NCI-H82 treated with DMSO at 0.1 percent for 48 hours (cell line): ENCODE data around the gene RPS5.
"Not testable (repeated sequence)": the region's sequence is repeated elsewhere in the genome, so short reads cannot be mapped to it uniquely, and the experiment has no call there.

ENCODE experiments used
- DNase-seq: peaks from one replicate; lab custom pipeline; 2025; ENCODE audit not compliant: unreplicated experiment; lab: John Stamatoyannopoulos, UW

Gene RPS5

DNA sequence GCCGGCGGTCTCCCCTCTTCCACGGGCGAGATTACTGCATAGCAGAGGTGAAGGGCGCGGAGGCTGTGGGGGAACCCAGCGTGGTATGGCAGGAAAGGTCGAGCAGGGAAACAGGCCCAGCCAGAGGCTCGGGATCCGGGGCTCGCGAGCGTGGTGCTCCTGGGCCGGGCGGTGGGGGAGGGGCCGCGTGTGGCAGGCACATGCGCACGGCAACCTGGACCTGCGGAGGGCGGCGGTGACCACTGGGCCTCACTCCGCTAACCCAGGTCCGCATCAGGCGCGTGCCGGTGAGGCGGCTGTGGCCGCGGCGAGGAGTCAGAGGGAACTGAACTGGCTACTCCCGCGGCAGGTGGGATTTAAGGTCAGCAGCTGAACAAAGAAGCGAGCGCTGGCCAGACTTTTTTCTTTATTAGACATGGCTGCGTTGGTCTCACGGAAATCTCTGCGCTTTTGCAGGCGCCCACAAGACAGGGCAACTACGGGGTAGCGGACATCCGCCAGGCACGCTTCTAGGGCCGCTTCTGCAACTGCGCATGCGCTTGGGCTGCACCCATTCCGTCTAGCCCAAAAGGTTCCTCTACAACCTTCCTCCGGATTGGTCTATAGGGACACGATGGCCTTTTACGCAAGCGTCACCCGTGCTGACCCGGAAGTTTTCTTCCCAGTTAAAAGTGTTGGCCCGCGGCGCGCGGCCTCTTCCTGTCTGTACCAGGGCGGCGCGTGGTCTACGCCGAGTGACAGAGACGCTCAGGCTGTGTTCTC, at the start of gene RPS5:
Gene RPS5 (plus strand): TSS at position 694 of the 762 bp plus-strand sequence. CDS start 869 bp downstream, outside the sequence.
- peak; percentile 97 for DNase-seq

DNA sequence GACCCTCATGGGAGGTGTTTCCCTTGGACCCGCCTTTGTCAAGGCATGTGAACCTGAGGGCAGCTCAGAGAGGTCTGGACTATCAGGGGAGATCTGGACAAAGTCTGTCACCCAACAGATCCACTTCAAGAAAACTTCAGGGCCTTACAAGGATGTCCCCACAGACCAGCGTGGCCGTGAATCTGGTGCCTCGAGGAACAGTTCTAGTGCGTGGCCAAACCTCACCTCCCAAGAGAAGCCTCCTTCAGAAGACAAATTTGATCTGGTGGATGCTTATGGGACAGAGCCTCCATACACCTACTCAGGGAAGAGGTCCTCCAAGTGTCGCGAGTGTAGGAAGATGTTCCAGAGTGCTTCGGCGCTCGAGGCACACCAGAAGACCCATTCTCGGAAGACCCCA, 48.7 kb upstream of the RPS5 start:
- DNase-seq, result no peak

DNA sequence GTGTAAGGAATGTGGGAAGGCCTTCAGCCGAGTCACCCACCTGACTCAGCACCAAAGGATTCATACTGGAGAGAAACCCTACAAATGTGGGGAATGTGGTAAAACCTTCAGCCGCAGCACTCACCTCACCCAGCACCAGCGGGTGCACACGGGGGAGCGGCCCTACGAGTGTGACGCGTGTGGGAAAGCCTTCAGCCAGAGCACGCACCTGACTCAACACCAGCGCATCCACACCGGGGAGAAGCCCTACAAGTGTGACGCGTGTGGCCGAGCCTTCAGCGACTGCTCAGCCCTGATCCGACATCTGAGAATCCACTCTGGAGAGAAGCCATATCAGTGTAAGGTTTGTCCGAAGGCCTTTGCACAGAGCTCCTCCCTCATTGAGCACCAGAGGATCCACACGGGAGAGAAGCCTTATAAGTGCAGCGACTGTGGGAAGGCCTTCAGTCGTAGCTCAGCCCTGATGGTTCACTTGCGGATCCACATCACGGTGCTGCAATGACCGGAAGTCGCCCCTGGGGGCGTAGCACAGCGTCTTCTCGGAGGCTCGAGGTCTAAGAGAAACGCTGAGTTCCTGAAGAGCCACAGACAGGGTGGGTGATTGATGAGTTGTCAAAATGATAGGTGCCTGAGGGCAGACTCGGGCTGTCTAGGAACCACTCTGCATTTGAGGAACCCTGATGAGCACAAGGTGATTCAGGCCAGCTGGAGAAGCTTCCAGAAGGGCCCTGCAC, 48.1 kb upstream of the RPS5 start:
- no peak for DNase-seq

DNA sequence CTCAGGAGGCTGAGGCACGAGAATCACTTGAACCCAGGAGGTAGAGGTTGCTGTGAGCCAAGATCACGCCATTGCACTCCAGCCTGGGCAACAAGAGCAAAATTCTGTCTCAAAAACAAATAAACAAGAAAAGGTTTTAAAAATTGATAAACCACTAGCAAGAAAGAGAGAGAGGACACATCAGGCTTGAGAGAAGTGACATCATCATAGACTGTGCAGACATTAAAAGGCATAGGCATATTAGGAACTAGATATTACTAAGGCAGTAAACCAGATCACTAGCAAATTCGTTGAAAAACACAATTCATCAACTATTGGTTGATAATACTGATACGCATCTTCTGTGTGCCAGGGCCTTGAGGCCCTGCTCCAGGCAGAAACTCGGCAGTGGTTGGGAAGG, 41.5 kb upstream of the RPS5 start:
- DNase-seq, result no peak

DNA sequence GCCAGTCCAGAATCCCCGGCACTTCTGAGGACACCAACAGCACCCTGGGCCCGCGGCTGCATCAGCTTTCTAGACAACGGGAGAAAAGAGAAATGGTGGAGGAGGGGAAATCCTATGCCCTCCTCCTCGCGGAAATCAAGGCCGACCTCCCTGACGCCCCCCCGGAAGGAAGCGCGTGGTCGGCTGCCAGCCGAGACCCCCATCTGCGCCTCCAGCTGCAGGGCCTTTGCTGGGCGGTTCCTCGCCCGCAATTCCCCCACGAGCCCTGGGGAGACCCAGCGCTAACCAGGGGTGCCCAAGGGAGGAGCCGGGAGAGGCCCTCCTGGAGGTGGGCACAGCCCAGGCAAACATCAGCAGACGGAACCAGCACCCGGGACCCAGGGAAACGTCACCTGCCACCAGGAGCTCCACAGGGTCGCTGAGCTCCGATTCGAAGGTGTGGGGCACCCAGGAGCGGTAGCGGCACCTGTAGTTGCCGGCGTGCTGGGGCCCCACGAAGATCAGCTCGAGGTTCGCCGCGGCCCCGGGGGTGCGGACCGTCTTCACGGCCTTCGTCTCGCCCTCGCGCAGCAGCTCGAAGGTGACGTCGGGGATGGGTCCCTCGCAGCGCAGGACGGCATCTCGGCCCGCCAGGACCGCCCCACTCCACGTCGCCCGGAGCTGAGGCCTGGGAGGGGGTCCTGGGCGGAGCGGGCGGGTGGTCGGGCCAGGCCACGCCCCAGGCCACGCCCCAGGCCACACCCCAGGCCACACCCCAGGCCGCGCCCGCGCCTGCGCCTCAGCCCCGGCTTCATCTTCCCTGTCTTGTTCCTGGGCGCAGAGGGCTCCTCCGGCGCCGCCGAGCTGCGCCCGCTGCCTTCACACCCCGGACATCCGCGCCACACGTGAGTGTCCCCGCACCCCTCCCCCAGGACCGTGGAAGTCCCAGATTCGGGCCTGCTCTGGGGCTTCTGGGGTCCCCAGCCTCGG, 39.8 kb upstream of the RPS5 start:
- DNase-seq, result peak; percentile 51

DNA sequence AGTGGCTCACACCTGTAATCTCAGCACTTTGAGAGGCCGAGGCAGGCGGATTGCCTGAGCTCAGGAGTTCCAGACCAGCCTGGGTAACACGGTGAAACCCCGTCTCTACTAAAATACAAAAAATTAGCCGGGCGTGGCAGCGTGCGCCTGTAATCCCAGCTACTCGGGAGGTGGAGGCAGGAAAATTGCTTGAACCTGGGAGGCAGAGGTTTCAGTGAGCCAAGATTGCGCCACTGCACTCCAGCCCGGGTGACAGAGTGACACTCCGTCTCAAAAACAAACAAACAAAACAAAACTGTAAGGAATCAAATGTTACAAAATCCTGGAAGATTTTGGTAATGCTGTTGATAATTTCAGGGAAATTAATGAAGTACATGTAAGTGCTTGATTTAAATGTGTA, 39.0 kb upstream of the RPS5 start:
- DNase-seq, result not testable (repeated sequence)

DNA sequence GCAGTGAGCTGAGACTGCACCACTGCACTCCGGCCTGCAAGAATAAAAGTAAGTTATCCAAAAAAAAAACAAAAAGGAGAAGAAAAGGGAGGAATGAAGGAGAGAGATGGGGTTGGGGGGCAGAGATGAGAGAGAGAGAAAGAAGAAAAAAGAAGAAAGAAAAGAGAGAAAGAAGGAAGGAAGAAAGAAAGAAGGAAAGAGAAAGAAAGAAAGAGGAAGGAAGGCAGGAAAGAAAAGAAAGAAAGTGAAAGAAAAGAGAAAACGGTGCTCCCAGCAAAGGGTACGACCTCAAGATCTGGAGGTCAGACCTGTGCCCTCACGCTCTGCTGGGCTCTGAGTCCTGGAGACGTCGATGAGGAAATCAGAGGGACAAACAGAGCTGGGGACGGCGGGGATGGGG, 37.5 kb upstream of the RPS5 start:
- no peak for DNase-seq

DNA sequence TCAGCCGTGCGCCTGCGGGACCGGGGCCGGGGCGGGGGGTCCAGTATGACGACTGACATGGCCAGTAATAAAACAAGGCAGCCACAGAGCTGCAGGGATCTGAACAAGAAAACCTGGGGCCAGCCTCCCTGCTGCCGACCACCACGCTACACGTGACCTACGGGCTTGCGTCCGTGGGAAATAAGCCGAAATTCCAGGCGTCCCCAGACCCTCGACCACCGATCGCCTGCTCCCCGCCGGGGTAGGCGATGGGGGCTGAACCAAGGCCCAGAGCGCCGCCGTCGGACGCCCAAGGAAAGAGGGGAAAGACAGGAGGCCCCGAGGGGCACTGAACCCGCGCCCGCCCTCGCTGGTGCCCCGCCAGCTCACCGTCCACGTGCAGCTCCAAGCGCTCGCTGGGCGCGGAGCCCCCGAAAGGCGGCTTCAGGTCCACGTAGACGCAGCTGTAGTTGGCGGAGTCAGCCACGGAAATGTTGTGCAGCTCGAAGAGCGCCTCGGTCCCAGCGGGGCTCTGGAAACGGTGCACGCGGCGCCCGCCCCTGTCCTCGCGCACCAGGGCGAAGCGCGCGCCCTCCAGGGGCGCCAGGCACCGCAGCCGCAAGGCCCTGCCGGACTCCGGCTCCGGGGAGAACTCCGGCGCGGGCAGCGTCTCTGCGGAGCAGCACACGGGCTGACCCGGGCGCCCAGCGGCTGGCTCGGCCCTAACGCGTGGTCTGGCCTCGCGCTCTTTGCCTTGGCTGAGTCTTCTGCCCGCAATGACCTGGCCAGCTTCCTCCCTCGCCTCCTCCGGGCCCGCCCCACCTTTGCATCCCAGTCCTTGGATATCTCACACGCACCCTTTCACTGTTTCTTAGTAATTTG, 36.8 kb upstream of the RPS5 start:
- DNase-seq, result no peak

DNA sequence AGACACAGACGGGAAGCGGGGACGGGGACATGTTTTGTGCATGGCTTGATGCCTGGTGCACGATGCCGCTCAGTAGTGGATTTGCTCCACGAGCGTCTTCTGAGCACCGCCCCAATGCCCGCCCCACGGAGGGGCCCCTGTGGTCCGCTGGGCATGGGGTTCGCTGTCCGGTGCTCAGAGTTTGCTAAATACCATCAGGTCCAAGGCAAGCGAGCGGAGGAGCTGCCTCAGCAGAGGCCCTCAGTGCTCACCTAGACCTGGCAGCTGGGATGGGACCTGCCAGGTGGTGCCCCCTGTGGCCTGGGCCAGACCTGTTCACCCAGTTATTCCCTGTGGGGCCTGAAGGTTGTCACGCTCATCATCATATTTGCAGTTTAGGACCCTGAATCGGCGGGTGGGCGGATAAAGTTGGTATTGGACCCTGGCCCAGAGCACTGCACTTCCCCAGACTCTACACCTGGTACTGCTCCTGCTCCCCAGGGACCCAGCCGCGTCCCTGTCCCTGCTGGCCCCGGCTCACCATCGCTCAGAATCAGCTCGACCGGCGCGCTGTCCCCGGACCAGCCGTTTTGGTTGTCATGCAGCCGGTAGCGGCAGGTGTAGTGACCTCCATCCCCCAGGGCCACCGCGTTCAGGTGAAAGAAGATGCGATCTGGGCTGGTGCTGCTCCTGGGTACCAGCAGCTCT, 36.1 kb upstream of the RPS5 start:
- DNase-seq, result no peak

DNA sequence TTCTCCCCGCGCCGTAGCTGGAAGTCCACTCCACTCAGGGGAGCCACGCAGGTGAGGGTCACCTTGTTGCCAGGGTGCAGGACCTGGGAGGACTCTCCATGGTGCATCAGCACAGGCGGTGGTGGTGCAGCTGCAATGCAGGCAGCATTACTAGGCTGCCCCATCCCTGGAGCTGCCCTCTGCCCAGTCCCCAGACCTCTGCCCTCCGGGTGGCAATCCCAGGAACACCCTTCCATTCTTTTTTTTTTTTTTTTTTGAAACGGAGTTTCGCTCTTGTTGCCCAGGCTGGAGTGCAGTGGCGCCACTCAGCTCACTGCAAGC, 35.6 kb upstream of the RPS5 start:
- DNase-seq, result no peak

DNA sequence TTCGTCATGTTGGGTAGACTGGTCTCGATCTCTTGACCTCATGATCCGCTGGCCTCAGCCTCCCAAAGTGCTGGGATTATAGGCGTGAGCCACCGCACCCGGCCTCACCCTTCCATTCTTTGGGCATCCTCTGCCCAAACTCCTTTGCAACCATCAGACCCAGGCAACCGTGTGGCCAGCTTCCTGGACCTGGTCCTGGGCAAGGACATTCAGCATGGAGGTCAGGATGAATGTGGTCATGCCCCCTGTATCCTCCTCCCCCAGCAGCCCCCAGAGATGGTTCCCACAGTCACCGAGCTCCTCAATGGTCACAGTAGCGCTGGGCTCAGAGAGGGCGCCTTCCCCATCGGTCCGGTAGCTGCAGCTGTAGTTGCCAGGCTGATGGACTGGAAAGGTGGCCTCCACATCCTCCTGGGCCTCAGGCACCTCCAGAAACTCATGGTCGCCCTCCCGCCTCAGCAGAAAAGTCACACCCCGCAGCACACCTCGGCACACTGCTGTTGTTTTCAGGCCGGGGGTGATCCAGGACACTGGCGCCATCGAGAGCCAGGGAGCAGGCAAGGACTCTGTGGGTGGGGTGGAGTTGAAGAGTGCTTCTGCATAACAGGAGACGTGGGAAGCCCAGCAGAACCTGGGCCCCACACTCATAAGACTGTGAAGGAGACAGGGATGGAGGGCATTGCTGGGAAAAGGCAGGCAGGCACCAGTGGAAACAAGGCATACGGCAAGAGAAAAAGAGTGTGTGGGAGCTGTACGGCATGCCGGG, 34.9 kb upstream of the RPS5 start:
- DNase-seq, result no peak

DNA sequence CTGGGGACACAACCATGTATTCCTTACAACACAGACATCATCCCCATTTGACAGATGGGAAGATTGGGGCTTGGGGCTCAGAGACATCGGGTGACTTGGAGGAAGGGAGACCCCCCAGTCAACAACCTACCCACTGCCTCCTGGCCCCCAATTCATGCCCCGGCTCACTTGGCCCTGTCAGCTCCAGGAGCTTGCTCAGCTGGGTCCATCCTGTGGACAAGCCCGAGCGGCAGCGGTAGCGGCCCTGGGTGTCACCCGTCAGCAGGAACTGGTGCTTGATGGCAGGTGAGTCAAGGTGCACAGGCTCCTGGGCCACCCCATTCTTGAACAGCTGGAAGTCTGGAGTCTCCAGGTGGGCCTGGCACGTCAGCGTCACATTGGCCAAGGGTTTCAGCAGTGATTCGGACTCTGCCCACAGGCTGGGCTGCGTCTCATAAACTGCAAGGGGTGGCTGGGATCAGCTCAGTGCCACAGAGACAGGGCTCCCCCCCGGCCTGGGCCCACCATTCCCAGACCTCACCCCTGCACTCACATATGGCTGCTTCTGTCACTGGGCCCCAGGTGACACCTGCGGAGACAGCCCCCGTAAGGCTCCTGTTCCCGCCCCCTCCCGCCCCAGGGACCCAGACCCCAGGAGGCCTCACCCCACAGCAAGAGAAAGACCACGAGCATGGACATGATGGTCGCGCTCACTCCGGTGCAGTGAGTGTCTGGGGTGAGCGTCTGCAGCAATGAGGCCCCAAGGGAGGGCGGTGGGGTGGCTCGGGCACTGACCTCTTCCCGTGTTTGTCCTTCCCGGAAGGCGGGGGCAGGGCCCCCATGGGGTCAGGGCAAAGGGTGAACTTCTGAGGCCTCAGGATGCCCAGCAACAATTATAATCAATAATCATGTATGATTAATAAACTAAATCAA, 34.1 kb upstream of the RPS5 start, which contains the start of gene A1BG:
Gene A1BG (minus strand): TSS at position 733 of the 912 bp plus-strand sequence. CDS start 55 bp downstream, at position 678.
- DNase-seq, result no peak

DNA sequence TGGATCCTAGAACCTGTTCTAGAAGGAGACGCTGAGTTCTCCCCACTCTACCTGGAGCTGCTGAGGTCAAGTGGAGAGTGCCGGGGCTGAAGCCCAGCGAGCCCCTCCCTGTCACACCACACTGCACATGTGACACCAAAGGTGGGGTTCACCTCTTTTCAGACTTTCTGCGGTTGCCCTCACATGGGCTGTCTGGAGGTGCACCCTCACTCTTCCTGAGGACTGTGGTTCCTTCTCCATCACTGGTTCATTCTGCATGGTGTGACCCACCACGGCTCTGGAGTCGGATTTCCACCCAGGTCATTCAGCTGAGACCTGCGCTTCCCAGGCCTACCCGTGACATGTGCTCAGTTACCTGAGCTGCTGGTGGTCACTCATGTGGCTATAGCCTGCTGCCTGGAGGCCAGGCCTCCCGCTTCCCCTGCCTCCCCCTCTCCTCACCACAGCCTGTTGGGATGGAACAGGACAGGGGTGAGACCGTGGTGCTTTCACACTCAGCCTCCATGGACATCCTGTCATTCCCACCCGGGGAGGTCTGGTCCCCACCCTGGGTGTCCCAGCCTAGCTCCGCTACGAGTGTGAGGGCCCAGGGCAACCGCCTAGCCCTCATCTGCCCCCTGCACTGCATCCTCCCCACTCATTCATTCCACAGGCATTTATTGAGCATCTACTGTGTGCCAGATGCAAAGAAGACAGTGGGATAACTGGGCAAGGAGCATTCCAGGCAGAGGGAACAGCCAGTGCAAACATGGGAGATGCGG, 33.2 kb upstream of the RPS5 start:
- DNase-seq, result no peak

DNA sequence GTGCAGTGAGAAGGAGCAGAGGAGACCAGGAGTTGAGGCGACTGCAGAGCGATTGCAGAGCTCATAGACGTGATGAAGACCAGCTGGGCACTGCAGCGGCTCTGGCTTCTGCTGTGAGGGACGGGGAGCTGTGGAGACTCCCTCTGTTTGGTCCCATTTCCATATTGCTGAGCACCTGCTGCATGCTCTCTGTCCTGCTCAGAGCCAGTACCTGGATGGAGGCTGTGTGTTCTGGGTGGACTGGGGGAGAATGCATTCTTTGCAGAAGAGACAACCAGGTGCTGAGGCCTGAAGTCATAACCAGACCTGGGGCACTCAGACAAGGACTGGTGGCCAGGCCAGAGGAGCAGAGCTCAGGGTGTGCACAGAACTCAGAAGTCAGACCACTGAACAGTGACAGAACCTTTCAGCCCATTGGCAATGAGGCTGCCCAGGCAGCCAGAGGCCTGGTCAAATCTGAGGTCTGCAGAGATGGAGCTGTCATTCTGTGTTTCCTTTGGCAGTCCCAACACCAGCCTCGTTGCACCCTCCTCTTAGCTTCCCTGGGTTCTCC, 32.5 kb upstream of the RPS5 start:
- no peak for DNase-seq

DNA sequence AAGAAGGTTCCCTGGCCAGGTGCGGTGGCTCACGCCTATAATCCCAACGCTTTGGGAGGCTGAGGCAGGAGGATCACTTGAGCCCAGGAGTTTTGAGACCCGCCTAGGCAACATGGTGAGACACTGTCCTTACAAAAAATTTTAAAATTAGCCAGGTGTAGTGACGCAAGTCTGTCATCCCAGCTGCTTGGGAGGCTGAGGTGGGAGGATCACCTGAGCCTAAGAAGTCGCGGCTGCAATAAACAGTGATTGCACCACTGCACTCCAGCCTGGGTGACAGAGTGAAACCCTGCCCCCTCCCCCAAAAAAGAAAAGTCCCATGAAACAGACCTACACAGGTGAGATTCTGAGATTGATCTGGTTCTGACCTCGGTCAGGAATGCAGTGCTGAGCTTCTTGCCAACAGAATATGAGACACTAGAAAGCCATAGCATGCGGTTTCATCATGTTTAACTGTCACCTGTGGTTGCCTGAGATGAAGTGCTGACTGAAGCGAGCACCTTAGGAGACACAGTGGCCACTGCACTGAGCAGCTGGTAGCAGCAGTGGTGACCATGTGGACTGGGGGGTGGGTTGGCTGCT, 31.8 kb upstream of the RPS5 start:
- DNase-seq, result no peak

DNA sequence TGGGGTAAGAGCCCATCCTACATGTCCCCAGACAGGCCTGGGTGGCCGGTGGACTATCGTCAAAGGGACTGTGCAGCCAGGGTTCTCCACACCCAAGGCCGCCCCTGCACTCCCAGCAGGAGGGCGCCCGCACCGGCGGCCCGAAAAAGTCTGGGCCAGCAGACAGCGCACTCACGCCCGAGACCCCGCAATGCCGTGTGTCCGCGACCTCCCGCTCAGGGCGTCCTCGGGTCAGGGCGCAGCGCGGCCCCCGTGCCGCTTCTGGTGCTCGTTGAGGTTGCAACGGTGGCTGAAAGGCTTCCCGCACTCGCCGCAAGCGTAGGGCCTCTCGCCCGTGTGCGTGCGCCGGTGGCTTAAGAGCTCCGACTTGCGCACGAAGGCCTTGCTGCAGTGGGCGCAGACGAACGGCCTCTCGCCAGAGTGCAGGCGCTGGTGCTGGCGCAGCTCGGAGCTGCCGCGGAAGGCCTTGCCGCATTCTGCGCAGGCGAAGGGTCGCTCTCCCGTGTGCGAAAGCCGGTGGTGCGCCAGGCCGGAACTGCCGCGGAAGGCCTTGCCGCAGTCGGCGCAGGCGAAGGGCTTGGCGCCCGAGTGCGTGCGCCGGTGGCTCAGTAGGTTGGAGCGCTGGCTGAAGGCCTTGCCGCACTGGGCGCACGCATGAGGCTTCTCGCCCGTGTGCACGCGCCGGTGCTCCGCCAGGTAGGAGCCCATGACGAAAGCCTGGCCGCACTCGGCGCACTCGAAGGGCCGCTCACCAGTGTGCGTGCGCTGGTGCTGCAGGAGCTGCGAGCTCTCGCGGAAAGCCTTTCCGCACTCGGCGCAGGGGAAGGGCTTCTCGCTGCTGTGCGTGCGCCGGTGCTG, 30.9 kb upstream of the RPS5 start:
- DNase-seq, result no peak
